ENCODE results near the gene ELOVL6. TPM values are rescaled to one million over a fixed set of nuclear protein-coding genes. Genes with fewer than 3 reads are reported as not detected.
A peak's percentile ranks its signal among the peaks of the same experiment; 100 is the strongest.

The ELOVL6 gene
- total and polyA plus RNA-seq, 9 of the 15 experiments (the other 6 are each of a cell fraction or from before 2014, with no cell fraction given) = 18.3 to 82.6 (median 46.0) TPM

- no peak for TF ChIP-seq SIRT6 (IDR thresholded peaks at IDR 0.05; ENCODE audit: low read depth, low read length)
- no peak for TF ChIP-seq FOXA3 (CRISPR knock-in tag; conservative IDR thresholded peaks at IDR 0.05 in 1 of 2, IDR thresholded peaks at IDR 0.05 in 1 of 2)
- no peak for TF ChIP-seq NELFE (IDR thresholded peaks at IDR 0.05; ENCODE audit: insufficient read depth, insufficient read length)
- no peak for TF ChIP-seq ZNF140 (CRISPR knock-in tag; IDR thresholded peaks at IDR 0.05)
- TF ChIP-seq C11orf30 (IDR thresholded peaks at IDR 0.05; ENCODE audit: low read depth) = no peak
- no peak for TF ChIP-seq ZKSCAN8 (CRISPR knock-in tag; IDR thresholded peaks at IDR 0.05)
- TF ChIP-seq MTA1 (IDR thresholded peaks at IDR 0.05; ENCODE audit: borderline replicate concordance) = peak; percentile 65
- TF ChIP-seq, protein P1, sequence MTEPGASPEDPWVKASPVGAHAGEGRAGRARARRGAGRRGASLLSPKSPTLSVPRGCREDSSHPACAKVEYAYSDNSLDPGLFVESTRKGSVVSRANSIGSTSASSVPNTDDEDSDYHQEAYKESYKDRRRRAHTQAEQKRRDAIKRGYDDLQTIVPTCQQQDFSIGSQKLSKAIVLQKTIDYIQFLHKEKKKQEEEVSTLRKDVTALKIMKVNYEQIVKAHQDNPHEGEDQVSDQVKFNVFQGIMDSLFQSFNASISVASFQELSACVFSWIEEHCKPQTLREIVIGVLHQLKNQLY (CRISPR knock-in tag; conservative IDR thresholded peaks at IDR 0.05) = no peak
- TF ChIP-seq ZNF311 (CRISPR knock-in tag; IDR thresholded peaks at IDR 0.05) = no peak
- TF ChIP-seq FIP1L1 (IDR thresholded peaks at IDR 0.05; ENCODE audit: low read depth, low read length, poor library complexity, severe bottlenecking) = no peak
- TF ChIP-seq COPS2 (conservative IDR thresholded peaks at IDR 0.05) = no peak
- TF ChIP-seq, protein P2, sequence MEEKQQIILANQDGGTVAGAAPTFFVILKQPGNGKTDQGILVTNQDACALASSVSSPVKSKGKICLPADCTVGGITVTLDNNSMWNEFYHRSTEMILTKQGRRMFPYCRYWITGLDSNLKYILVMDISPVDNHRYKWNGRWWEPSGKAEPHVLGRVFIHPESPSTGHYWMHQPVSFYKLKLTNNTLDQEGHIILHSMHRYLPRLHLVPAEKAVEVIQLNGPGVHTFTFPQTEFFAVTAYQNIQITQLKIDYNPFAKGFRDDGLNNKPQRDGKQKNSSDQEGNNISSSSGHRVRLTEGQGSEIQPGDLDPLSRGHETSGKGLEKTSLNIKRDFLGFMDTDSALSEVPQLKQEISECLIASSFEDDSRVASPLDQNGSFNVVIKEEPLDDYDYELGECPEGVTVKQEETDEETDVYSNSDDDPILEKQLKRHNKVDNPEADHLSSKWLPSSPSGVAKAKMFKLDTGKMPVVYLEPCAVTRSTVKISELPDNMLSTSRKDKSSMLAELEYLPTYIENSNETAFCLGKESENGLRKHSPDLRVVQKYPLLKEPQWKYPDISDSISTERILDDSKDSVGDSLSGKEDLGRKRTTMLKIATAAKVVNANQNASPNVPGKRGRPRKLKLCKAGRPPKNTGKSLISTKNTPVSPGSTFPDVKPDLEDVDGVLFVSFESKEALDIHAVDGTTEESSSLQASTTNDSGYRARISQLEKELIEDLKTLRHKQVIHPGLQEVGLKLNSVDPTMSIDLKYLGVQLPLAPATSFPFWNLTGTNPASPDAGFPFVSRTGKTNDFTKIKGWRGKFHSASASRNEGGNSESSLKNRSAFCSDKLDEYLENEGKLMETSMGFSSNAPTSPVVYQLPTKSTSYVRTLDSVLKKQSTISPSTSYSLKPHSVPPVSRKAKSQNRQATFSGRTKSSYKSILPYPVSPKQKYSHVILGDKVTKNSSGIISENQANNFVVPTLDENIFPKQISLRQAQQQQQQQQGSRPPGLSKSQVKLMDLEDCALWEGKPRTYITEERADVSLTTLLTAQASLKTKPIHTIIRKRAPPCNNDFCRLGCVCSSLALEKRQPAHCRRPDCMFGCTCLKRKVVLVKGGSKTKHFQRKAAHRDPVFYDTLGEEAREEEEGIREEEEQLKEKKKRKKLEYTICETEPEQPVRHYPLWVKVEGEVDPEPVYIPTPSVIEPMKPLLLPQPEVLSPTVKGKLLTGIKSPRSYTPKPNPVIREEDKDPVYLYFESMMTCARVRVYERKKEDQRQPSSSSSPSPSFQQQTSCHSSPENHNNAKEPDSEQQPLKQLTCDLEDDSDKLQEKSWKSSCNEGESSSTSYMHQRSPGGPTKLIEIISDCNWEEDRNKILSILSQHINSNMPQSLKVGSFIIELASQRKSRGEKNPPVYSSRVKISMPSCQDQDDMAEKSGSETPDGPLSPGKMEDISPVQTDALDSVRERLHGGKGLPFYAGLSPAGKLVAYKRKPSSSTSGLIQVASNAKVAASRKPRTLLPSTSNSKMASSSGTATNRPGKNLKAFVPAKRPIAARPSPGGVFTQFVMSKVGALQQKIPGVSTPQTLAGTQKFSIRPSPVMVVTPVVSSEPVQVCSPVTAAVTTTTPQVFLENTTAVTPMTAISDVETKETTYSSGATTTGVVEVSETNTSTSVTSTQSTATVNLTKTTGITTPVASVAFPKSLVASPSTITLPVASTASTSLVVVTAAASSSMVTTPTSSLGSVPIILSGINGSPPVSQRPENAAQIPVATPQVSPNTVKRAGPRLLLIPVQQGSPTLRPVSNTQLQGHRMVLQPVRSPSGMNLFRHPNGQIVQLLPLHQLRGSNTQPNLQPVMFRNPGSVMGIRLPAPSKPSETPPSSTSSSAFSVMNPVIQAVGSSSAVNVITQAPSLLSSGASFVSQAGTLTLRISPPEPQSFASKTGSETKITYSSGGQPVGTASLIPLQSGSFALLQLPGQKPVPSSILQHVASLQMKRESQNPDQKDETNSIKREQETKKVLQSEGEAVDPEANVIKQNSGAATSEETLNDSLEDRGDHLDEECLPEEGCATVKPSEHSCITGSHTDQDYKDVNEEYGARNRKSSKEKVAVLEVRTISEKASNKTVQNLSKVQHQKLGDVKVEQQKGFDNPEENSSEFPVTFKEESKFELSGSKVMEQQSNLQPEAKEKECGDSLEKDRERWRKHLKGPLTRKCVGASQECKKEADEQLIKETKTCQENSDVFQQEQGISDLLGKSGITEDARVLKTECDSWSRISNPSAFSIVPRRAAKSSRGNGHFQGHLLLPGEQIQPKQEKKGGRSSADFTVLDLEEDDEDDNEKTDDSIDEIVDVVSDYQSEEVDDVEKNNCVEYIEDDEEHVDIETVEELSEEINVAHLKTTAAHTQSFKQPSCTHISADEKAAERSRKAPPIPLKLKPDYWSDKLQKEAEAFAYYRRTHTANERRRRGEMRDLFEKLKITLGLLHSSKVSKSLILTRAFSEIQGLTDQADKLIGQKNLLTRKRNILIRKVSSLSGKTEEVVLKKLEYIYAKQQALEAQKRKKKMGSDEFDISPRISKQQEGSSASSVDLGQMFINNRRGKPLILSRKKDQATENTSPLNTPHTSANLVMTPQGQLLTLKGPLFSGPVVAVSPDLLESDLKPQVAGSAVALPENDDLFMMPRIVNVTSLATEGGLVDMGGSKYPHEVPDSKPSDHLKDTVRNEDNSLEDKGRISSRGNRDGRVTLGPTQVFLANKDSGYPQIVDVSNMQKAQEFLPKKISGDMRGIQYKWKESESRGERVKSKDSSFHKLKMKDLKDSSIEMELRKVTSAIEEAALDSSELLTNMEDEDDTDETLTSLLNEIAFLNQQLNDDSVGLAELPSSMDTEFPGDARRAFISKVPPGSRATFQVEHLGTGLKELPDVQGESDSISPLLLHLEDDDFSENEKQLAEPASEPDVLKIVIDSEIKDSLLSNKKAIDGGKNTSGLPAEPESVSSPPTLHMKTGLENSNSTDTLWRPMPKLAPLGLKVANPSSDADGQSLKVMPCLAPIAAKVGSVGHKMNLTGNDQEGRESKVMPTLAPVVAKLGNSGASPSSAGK (IDR thresholded peaks at IDR 0.05) = peak; percentile 78
- no peak for TF ChIP-seq SAP30 (IDR thresholded peaks at IDR 0.05; ENCODE audit: borderline replicate concordance, insufficient read depth, low read depth, low read length, poor library complexity, severe bottlenecking)
- TF ChIP-seq ZNF584 (CRISPR knock-in tag; IDR thresholded peaks at IDR 0.05; ENCODE audit: low read depth) = no peak
These were observed at the start of gene ELOVL6 (continued) for GRCh38 chr4:110198435-110199416.
